KMS-11 (cell line): ENCODE data around the gene KHK.

Experiments used
- H2AFZ ChIP-seq: fragments of 200-600 bp; sonication (generic); 2 replicates; pipeline ENCODE4 v1.6.1; 2016; ENCODE audit warnings: antibody characterized with exemption, mixed run types, low read depth
- H3K27ac ChIP-seq: fragments of 200-600 bp; sonication (generic); 2 replicates; pipeline ENCODE4 v1.6.1; 2016; ENCODE audit warnings: mild to moderate bottlenecking, mixed run types
- H3K27me3 ChIP-seq: fragments of 200-600 bp; sonication (generic); 2 replicates; pipeline ENCODE4 v1.6.1; 2017; ENCODE audit warnings: mild to moderate bottlenecking, low read depth, mixed run types, moderate library complexity; ENCODE audit not compliant: insufficient read depth
- H3K36me3 ChIP-seq: fragments of 200-600 bp; sonication (generic); 2 replicates; pipeline ENCODE4 v1.6.1; 2017; ENCODE audit warnings: mild to moderate bottlenecking, mixed run types; ENCODE audit not compliant: insufficient read depth
- H3K4me1 ChIP-seq: fragments of 200-600 bp; sonication (generic); 2 replicates; pipeline ENCODE4 v1.6.1; 2016; ENCODE audit warnings: mild to moderate bottlenecking, low read depth, mixed run types; ENCODE audit not compliant: poor library complexity, severe bottlenecking
- H3K4me2 ChIP-seq: fragments of 200-600 bp; sonication (generic); 2 replicates; pipeline ENCODE4 v1.7.0; 2016; ENCODE audit warnings: mild to moderate bottlenecking, mixed run types
- H3K4me3 ChIP-seq: fragments of 200-600 bp; sonication (generic); IDR thresholded peaks from 2 replicates; pipeline ENCODE4 v1.6.1; 2017; ENCODE audit warnings: low read depth, low read length, mixed read lengths; ENCODE audit not compliant: insufficient read depth
- H3K79me2 ChIP-seq: fragments of 200-600 bp; sonication (generic); 2 replicates; pipeline ENCODE4 v1.6.1; 2016; ENCODE audit warnings: low read depth, mixed run types; ENCODE audit not compliant: insufficient read depth
- H3K9ac ChIP-seq: fragments of 200-600 bp; sonication (generic); 2 replicates; pipeline ENCODE4 v1.6.1; 2016; ENCODE audit warnings: mild to moderate bottlenecking, mixed run types
- H4K20me1 ChIP-seq: fragments of 200-600 bp; sonication (generic); 2 replicates; pipeline ENCODE4 v1.6.1; 2016; ENCODE audit warnings: mild to moderate bottlenecking, mixed run types; ENCODE audit not compliant: insufficient read depth
- TF ChIP-seq, protein P1 (sequence below): fragments of 200-600 bp; sonication (generic); conservative IDR thresholded peaks from 2 replicates; pipeline ENCODE4 v1.6.1; 2017; ENCODE audit warnings: low read depth, mild to moderate bottlenecking, antibody characterized with exemption, low read length, moderate library complexity, mixed read lengths

Gene KHK

DNA sequence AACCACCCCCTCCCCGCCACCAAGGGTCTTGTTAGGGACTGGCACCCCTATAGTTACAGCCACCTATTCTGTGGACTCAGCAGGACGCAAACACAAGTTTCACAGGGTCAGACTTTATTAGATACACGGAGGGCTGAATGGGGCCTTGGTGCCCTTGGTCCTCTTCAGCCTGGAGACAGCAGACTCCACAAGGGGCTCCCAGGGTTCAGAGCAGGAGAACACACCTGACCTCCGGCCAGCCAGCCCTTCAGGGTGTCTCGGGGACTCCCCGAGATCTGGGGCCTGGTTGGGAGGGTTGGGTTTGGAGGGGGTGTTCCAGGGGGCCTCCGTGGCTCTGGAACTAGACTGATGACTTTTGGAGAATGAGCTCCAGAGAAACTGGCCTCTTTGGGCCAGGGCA is 50.2 kb downstream of the KHK start:
- H3K9ac ChIP-seq: no peak overlapping the region
- no peak overlapping the region for H3K4me3 ChIP-seq
- peaks cover 15% of the 10 kb centered on the region for H3K79me2 ChIP-seq
- no peak overlapping the region for H2AFZ ChIP-seq
- no peaks in the 10 kb centered on the region for H3K36me3 ChIP-seq
- H3K27me3 ChIP-seq: no peaks in the 10 kb centered on the region
- TF ChIP-seq, protein P1, sequence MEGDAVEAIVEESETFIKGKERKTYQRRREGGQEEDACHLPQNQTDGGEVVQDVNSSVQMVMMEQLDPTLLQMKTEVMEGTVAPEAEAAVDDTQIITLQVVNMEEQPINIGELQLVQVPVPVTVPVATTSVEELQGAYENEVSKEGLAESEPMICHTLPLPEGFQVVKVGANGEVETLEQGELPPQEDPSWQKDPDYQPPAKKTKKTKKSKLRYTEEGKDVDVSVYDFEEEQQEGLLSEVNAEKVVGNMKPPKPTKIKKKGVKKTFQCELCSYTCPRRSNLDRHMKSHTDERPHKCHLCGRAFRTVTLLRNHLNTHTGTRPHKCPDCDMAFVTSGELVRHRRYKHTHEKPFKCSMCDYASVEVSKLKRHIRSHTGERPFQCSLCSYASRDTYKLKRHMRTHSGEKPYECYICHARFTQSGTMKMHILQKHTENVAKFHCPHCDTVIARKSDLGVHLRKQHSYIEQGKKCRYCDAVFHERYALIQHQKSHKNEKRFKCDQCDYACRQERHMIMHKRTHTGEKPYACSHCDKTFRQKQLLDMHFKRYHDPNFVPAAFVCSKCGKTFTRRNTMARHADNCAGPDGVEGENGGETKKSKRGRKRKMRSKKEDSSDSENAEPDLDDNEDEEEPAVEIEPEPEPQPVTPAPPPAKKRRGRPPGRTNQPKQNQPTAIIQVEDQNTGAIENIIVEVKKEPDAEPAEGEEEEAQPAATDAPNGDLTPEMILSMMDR: no peak
- no peak overlapping the region for H3K27ac ChIP-seq
- H3K4me2 ChIP-seq: no peak overlapping the region
- no peaks in the 10 kb centered on the region for H4K20me1 ChIP-seq
- H3K4me1 ChIP-seq: peaks cover 9% of the 10 kb centered on the region

DNA sequence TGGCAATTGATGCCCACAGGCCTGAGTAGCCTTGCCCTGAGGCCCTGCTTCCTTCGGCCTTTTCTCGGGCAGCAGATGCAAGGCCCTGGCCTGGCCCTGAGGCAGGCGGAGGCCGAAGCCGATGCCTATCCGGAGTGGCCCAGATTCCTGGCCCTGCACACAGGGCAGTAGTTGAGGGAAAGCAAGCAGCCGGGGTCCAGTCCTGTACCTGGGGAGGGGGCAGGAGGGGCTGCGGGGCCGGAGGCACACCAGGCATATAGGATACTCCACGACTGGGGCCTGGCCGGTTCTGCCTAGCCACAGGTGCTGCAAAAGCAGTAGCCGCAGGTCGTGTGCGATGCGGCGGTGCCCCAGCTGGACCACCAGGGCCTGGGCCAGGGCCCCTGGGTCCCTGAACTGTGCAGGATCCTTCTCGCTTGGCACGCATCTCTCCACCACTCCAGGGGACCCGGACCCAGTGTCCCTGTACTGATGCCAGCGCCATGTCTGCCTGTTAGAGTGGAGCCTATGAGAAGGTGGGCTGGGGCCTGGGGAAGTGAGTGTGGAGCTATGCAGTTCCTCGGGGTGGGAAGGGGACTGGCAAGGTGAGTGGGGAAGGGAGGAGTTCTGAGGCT is 50.9 kb downstream of the KHK start:
- TF ChIP-seq, protein P1: no peak

DNA sequence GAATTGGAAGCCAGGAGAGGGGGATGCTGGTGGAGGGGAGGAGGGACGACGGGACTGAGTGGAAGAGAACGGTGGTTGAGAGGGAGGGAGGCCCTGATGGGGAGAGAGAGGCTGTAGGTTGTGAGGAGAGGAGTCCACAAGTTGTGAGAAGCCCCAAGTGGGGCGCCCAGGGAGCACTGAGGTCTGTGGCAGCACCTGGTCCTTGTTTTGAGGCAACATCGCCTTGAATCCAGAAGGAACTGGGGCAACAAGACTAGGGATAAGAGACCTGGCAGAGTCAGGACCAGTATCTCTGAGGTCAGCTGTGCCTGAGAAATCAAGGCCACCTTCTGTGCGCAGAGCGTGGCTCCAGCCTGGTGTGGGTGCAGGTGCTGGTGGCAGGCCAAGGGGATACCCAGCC is 51.5 kb downstream of the KHK start:
- Histone ChIP-seq H3K27ac (no peak overlapping the region), H3K79me2 (peaks cover 12% of the 10 kb centered on the region; the same call in 1 of the 2 replicates), H3K36me3 (no peaks in the 10 kb centered on the region), H3K4me3 (no peak overlapping the region), H3K4me1 (peaks cover 4% of the 10 kb centered on the region), H3K27me3 (no peaks in the 10 kb centered on the region), H3K9ac (no peak overlapping the region), H4K20me1 (no peaks in the 10 kb centered on the region), H2AFZ (no peak overlapping the region), H3K4me2 (no peak overlapping the region)
- TF ChIP-seq, protein P1: no peak

More for the DNA sequence above, 50.9 kb downstream of the KHK start:
- Histone ChIP-seq H3K9ac (no peak overlapping the region), H3K4me3 (no peak overlapping the region), H3K79me2 (peaks cover 15% of the 10 kb centered on the region), H2AFZ (no peak overlapping the region), H3K27me3 (no peaks in the 10 kb centered on the region), H3K27ac (no peak overlapping the region), H4K20me1 (no peaks in the 10 kb centered on the region), H3K4me2 (no peak overlapping the region), H3K36me3 (no peaks in the 10 kb centered on the region), H3K4me1 (peaks cover 9% of the 10 kb centered on the region)

DNA sequence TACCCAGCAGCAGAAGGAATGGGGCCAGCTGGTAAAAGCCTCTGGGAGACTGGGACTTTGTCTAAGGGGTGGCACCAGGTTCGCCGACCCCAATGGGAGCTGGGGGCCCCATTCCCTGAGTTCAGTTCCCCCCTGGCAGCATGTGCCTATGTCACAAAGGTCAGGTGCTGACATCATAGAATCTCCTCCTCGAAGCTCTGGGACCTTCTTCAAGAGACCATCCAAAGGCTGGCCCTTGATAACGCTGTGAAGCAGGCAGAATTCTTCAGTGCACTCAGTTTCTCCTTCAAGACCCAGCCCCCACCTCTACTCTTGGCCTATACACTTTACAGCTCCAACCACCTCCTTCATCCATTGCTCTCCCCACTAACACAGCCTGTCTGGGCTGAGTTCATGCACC is 52.7 kb downstream of the KHK start, which contains the start of gene PRR30:
Gene PRR30, minus strand, starts transcription at position 101 of the 400 bp plus-strand sequence. CDS start 1,081 bp downstream, outside the sequence.
- Histone ChIP-seq H2AFZ (no peak within 1 kb of the TSS), H3K9ac (no peak within 1 kb of the TSS), H3K4me3 (no peak within 1 kb of the TSS), H4K20me1 (no peaks in the 10 kb centered on the region), H3K36me3 (no peaks in the 10 kb centered on the region), H3K4me2 (no peak within 1 kb of the TSS), H3K79me2 (no peaks in the 10 kb centered on the region), H3K4me1 (no peaks in the 10 kb centered on the region), H3K27ac (no peak within 1 kb of the TSS), H3K27me3 (no peaks in the 10 kb centered on the region)
- TF ChIP-seq, protein P1: no peak
